ENCODE data around the gene OLFML2A.
"Not testable (repeated sequence)": the region's sequence is repeated elsewhere in the genome, so short reads cannot be mapped to it uniquely, and the experiment has no call there.

The OLFML2A gene

GRCh38 chr9:124776954-124777648 is at the start of gene OLFML2A:
Gene OLFML2A, plus strand, starts transcription at chr9:124777133. Its CDS starts 138 bp downstream, at chr9:124777271.
- TF ChIP-seq CTCF (IDR thresholded peaks at IDR 0.05): no peak
- Histone ChIP-seq H3K27ac (no peak within 1 kb of the TSS), H3K9me3 (no peaks in the 10 kb centered on the region), H3K4me1 (ENCODE audit: control insufficient read depth in 1 of 2, insufficient read depth in 1 of 2, low read depth in 1 of 2, low read length in 1 of 2) (peaks cover 38 to 40% of the 10 kb centered on the region in 2 experiments), H3K36me3 (no peaks in the 10 kb centered on the region), H3K4me3 (ENCODE audit: low read depth in 1 of 2, low read length in 1 of 2) (peak within 1 kb of the TSS; percentile 38 to 44), H3K27me3 (peaks cover 50% of the 10 kb centered on the region)

GRCh38 chr9:124730772-124731171 is 46.2 kb upstream of the OLFML2A start:
- Histone ChIP-seq H3K4me3 (ENCODE audit: low read depth in 1 of 2, low read length in 1 of 2) (no peak overlapping the region), H3K36me3 (peaks cover 29% of the 10 kb centered on the region)
- TF ChIP-seq CTCF (IDR thresholded peaks at IDR 0.05): no peak

GRCh38 chr9:124733964-124734740 is 42.8 kb upstream of the OLFML2A start:
- Histone ChIP-seq H3K9me3 (no peaks in the 10 kb centered on the region), H3K27me3 (no peaks in the 10 kb centered on the region), H3K4me3 (ENCODE audit: low read depth in 1 of 2, low read length in 1 of 2) (no peak overlapping the region), H3K4me1 (ENCODE audit: control insufficient read depth in 1 of 2, insufficient read depth in 1 of 2, low read depth in 1 of 2, low read length in 1 of 2) (no peaks in the 10 kb centered on the region), H3K36me3 (peaks cover 23% of the 10 kb centered on the region), H3K27ac (no peak overlapping the region)
- no peak for TF ChIP-seq CTCF (IDR thresholded peaks at IDR 0.05)

More at GRCh38 chr9:124730772-124731171, 46.2 kb upstream of the OLFML2A start:
- H3K27ac ChIP-seq: no peak overlapping the region
- H3K9me3 ChIP-seq: no peaks in the 10 kb centered on the region
- no peaks in the 10 kb centered on the region for H3K27me3 ChIP-seq
- no peaks in the 10 kb centered on the region for H3K4me1 ChIP-seq (ENCODE audit: control insufficient read depth in 1 of 2, insufficient read depth in 1 of 2, low read depth in 1 of 2, low read length in 1 of 2)

- H3K36me3 ChIP-seq: peaks cover 23% of the 10 kb centered on the region
- not testable (repeated sequence) for H3K27me3 ChIP-seq; H3K4me1 ChIP-seq (ENCODE audit: control insufficient read depth in 1 of 2, insufficient read depth in 1 of 2, low read depth in 1 of 2, low read length in 1 of 2); H3K9me3 ChIP-seq; H3K27ac ChIP-seq; H3K4me3 ChIP-seq (ENCODE audit: low read depth in 1 of 2, low read length in 1 of 2)
Measured at GRCh38 chr9:124734741-124735083, 42.2 kb upstream of the OLFML2A start.

- Histone ChIP-seq H3K36me3 (peaks cover 21% of the 10 kb centered on the region), H3K27me3 (no peaks in the 10 kb centered on the region), H3K4me3 (ENCODE audit: low read depth in 1 of 2, low read length in 1 of 2) (no peak overlapping the region), H3K9me3 (no peaks in the 10 kb centered on the region), H3K27ac (no peak overlapping the region), H3K4me1 (ENCODE audit: control insufficient read depth in 1 of 2, insufficient read depth in 1 of 2, low read depth in 1 of 2, low read length in 1 of 2) (no peaks in the 10 kb centered on the region)
- TF ChIP-seq CTCF (IDR thresholded peaks at IDR 0.05): no peak
Measured at GRCh38 chr9:124735121-124735520, 41.8 kb upstream of the OLFML2A start.

- H3K9me3 ChIP-seq; H3K27me3 ChIP-seq; H3K4me1 ChIP-seq (ENCODE audit: control insufficient read depth in 1 of 2, insufficient read depth in 1 of 2, low read depth in 1 of 2, low read length in 1 of 2); H3K4me3 ChIP-seq (ENCODE audit: low read depth in 1 of 2, low read length in 1 of 2); H3K27ac ChIP-seq; H3K36me3 ChIP-seq: not testable (repeated sequence)
Measured at GRCh38 chr9:124738075-124738474, 38.9 kb upstream of the OLFML2A start.
